GM19397 (cell line): ENCODE measurements around the gene IL1R1.

Source experiments
- ATAC-seq: cut with Tn5 transposase; IDR thresholded peaks from one replicate; pipeline ENCODE4 v1.9.1; 2021; ENCODE audit warnings: mild to moderate bottlenecking, moderate library complexity; ENCODE audit not compliant: unreplicated experiment

Gene IL1R1

GRCh38 chr2:102168026-102168771 lies 25.7 kb downstream of the IL1R1 start:
- ATAC-seq: no peak

GRCh38 chr2:102171946-102172345 lies 29.4 kb downstream of the IL1R1 start:
- ATAC-seq: no peak

GRCh38 chr2:102172745-102173144 lies 30.2 kb downstream of the IL1R1 start:
- ATAC-seq: no peak

- ATAC-seq: no peak
These were observed 33.6 kb downstream of the IL1R1 start for GRCh38 chr2:102176172-102176571.

- no peak for ATAC-seq
These were observed 35.4 kb downstream of the IL1R1 start for GRCh38 chr2:102177814-102178478.

- no peak for ATAC-seq
These were observed 36.5 kb downstream of the IL1R1 start for GRCh38 chr2:102179061-102179460.

- no peak for ATAC-seq
These were observed 37.5 kb downstream of the IL1R1 start for GRCh38 chr2:102179788-102180686.

- no peak for ATAC-seq
These were observed 38.1 kb downstream of the IL1R1 start for GRCh38 chr2:102180687-102180999.

- no peak for ATAC-seq
These were observed 38.8 kb downstream of the IL1R1 start for GRCh38 chr2:102181376-102181775.

- no peak for ATAC-seq
These were observed 39.5 kb downstream of the IL1R1 start for GRCh38 chr2:102181919-102182635.

- ATAC-seq: no peak
These were observed 41.5 kb downstream of the IL1R1 start for GRCh38 chr2:102184018-102184417.

- ATAC-seq: no peak
These were observed 42.0 kb downstream of the IL1R1 start for GRCh38 chr2:102184568-102184967.

- no peak for ATAC-seq
These were observed 42.8 kb downstream of the IL1R1 start for GRCh38 chr2:102185347-102185746.

- ATAC-seq: no peak
These were observed 44.4 kb downstream of the IL1R1 start, which contains the start of gene IL1RL2 for GRCh38 chr2:102186791-102187495. Gene IL1RL2 (plus strand): TSS chr2:102187023. CDS start chr2:102187868, 845 bp downstream.

- ATAC-seq: no peak
These were observed 45.1 kb downstream of the IL1R1 start for GRCh38 chr2:102187496-102188150.

- no peak for ATAC-seq
These were observed 48.0 kb downstream of the IL1R1 start for GRCh38 chr2:102190430-102191107.

- no peak for ATAC-seq
These were observed 49.0 kb downstream of the IL1R1 start for GRCh38 chr2:102191501-102191900.

GRCh38 chr2:102193074-102193473 lies 50.5 kb downstream of the IL1R1 start:
- no peak for ATAC-seq

- ATAC-seq: no peak
These were observed 52.2 kb downstream of the IL1R1 start for GRCh38 chr2:102194609-102195268.
